Astrocyte (in vitro differentiated cells and primary cell): Measurements from ENCODE around the gene COL27A1.
"Not testable (repeated sequence)": the region's sequence is repeated elsewhere in the genome, so short reads cannot be mapped to it uniquely, and the experiment has no call there.

Experiments
- CTCF ChIP-seq: IDR thresholded peaks from 2 replicates; pipeline ENCODE4 v1.5.1; 2011; ENCODE audit warnings: low read depth, mild to moderate bottlenecking, inconsistent platforms, low read length, moderate library complexity; ENCODE audit not compliant: insufficient read depth
- EZH2 ChIP-seq: IDR thresholded peaks from 2 replicates; pipeline ENCODE4 v1.6.1; 2012; ENCODE audit warnings: mild to moderate bottlenecking, low read length, inconsistent platforms; ENCODE audit not compliant: insufficient read depth

- not testable (repeated sequence) for TF ChIP-seq CTCF, EZH2
These were observed 168.5 kb downstream of the COL27A1 start for GRCh38 chr9:114323849-114324248.
